IPS-20b (cell line): ENCODE results near the gene USP5.
A peak's percentile ranks its signal among the peaks of the same experiment; 100 is the strongest.

Experiments used
- H3K27ac ChIP-seq: one replicate; pipeline ENCODE4 v1.5.1; 2013; ENCODE audit warnings: low read length
- H3K27me3 ChIP-seq: 2 replicates; pipeline ENCODE4 v1.6.1; 2013; ENCODE audit warnings: mild to moderate bottlenecking, low read length, inconsistent platforms; ENCODE audit not compliant: insufficient read depth
- H3K36me3 ChIP-seq: 2 replicates; pipeline ENCODE4 v1.6.1; 2013; ENCODE audit warnings: low read depth, mild to moderate bottlenecking, inconsistent platforms, low read length, moderate library complexity; ENCODE audit not compliant: insufficient read depth
- H3K4me1 ChIP-seq: 2 replicates; pipeline ENCODE4 v1.6.1; 2013; ENCODE audit warnings: mild to moderate bottlenecking, control low read depth, inconsistent platforms, low read length, moderate library complexity; ENCODE audit not compliant: insufficient read depth
- H3K4me3 ChIP-seq: 2 replicates; pipeline ENCODE4 v1.5.1; 2013; ENCODE audit warnings: mild to moderate bottlenecking, low read length, inconsistent platforms
- H3K9ac ChIP-seq: 2 replicates; pipeline ENCODE4 v1.6.1; 2013; ENCODE audit warnings: low read depth, mild to moderate bottlenecking, inconsistent platforms, low read length, moderate library complexity
- H3K9me3 ChIP-seq: 2 replicates; pipeline ENCODE4 v1.6.1; 2013; ENCODE audit warnings: mild to moderate bottlenecking, low read depth, low read length, inconsistent platforms; ENCODE audit not compliant: insufficient read depth

The USP5 gene

DNA sequence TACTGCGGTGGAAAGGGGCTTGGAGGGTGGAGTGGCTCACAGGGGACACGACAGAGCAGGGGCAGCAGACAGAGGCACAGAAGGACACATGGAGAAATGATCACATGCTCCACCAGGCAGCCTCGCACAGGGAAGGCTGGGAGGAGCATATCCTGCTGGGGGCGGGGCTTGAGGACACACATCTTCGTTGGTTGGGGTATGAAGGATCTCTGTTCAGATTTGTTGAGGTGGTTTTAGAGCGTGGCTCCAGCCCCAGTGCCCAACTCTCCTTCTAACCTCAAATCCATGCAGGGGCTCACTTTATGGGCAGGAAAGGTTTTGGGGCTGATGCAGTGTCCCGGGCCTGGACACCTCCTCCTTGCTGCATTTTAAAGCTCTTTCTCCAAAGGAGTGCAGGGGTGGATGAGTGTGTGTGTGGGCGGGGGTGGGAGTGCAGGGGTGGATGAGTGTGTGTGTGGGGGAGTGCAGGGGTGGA is 24.5 kb upstream of the USP5 start:
- Histone ChIP-seq H3K27me3 (peaks cover 33% of the 10 kb centered on the region), H3K4me1 (peaks cover 16% of the 10 kb centered on the region; the same call in 1 of the 2 replicates), H3K4me3 (peak overlapping the region; percentile 57; the same call in 1 of the 2 replicates), H3K9me3 (no peaks in the 10 kb centered on the region), H3K36me3 (peaks cover 26% of the 10 kb centered on the region), H3K9ac (peak overlapping the region; percentile 59; the same call in 1 of the 2 replicates), H3K27ac (no peak overlapping the region)

DNA sequence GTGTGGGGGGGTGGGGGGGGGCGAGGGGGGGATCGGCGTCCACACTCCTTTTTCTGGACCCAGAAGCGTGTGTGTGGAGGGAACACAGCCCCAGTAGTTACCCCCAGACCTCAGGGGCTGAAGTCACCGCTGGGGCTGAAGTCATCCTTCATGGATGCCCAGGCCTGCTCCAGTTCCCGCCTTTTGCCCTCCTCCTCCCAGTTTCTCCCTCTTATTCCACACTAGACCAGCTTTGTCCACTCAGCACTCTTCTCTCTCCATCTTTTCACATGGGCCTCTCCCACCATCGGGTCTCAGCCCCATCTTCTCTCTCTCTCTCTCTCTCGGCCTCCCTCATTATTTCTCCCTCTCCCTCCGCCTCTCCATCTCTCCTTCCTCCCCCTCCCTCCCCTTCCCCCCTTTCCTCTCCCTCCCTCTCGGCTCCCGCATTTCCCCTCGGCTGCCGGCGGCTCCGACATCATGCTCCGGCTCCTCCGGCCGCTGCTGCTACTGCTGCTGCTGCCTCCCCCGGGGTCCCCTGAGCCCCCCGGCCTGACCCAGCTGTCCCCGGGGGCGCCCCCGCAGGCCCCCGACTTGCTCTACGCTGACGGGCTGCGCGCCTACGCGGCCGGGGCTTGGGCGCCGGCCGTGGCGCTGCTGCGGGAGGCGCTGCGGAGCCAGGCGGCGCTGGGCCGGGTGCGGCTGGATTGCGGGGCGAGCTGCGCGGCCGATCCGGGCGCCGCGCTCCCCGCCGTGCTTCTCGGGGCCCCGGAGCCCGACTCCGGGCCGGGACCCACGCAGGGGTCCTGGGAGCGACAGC is 23.8 kb upstream of the USP5 start, which contains the start of gene P3H3:
Gene P3H3, plus strand, starts transcription at position 426 of the 799 bp plus-strand sequence. Its CDS starts 34 bp downstream, at position 460.
- Histone ChIP-seq H3K4me3 (peak within 1 kb of the TSS; percentile 95), H3K4me1 (peaks cover 11% of the 10 kb centered on the region; the same call in 1 of the 2 replicates), H3K9me3 (no peaks in the 10 kb centered on the region), H3K9ac (peak within 1 kb of the TSS; percentile 94), H3K27ac (peak within 1 kb of the TSS; percentile 78), H3K27me3 (peaks cover 26% of the 10 kb centered on the region), H3K36me3 (peaks cover 28% of the 10 kb centered on the region)

DNA sequence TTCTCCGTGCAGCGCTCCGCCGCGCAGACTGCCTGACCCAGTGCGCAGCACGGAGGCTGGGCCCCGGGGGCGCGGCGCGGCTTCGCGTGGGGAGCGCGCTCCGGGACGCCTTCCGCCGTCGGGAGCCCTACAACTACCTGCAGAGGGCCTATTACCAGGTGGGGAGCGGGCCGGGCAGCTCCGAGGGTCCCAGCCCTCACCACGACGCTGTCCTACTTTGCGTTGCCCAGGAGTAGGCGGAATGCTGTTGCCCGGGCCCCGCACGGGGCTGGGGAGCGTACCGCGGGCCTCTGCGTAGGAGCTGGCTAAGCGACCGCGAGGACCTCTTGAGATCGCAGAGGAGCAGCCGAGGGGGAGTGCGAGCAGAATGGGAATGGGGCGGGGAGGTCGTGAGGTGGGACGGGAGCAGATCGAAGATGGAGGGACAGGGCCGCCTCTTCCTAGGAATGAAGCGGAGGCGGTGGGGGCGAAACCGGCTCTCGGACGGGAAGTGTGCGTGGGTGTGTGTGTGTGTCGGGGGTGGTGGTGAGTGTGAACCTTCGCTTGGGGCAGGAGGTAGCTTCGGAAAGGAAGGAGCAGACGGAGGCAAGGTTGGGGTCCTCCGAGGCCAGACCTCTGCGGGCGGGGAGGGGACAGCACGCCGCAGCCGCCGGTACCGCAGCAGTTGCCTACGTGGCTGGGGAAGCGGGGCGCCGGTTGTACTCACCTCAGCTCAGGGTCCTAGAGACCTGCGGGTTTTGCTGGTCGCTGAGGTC is 23.0 kb upstream of the USP5 start:
- H3K27me3 ChIP-seq = peaks cover 21% of the 10 kb centered on the region
- H3K27ac ChIP-seq = peak overlapping the region; percentile 78
- peaks cover 36% of the 10 kb centered on the region for H3K36me3 ChIP-seq
- H3K4me1 ChIP-seq = peaks cover 10% of the 10 kb centered on the region; the same call in 1 of the 2 replicates
- H3K9me3 ChIP-seq = no peaks in the 10 kb centered on the region
- peak overlapping the region; percentile 94 for H3K9ac ChIP-seq
- peak overlapping the region; percentile 95 for H3K4me3 ChIP-seq

DNA sequence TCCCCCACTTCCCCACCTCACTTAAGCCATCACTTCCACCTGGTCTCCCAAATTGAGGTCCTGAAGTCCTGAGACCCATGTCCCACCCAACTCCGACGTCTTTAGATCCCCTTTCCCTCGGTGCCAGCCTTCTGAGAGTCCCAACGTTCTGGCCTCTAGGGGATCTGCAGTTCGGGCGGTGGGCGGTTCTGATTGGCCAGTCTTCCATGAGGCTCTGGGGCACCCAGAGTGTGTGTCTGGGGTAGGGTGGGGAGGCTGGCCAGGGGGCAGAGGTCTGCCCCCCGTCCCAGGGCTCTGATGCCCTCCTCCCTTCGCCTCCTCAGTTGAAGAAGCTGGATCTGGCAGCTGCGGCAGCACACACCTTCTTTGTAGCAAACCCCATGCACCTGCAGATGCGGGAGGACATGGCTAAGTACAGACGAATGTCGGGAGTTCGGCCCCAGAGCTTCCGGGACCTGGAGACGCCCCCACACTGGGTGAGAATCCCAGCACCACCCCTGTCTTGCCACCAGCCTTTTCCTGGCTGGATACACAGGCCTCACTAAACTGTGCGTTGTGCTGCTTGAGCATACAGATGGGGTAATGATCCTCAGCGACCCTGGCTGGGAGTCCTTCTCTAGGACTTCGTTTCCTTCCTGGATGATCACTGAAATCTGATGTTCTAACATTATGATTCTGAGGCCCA is 22.3 kb upstream of the USP5 start:
- Histone ChIP-seq H3K9me3 (no peaks in the 10 kb centered on the region), H3K4me1 (peaks cover 10% of the 10 kb centered on the region; the same call in 1 of the 2 replicates), H3K27me3 (peaks cover 14% of the 10 kb centered on the region), H3K9ac (peak overlapping the region; percentile 94), H3K27ac (no peak overlapping the region), H3K36me3 (peaks cover 42% of the 10 kb centered on the region), H3K4me3 (peak overlapping the region; percentile 95)

DNA sequence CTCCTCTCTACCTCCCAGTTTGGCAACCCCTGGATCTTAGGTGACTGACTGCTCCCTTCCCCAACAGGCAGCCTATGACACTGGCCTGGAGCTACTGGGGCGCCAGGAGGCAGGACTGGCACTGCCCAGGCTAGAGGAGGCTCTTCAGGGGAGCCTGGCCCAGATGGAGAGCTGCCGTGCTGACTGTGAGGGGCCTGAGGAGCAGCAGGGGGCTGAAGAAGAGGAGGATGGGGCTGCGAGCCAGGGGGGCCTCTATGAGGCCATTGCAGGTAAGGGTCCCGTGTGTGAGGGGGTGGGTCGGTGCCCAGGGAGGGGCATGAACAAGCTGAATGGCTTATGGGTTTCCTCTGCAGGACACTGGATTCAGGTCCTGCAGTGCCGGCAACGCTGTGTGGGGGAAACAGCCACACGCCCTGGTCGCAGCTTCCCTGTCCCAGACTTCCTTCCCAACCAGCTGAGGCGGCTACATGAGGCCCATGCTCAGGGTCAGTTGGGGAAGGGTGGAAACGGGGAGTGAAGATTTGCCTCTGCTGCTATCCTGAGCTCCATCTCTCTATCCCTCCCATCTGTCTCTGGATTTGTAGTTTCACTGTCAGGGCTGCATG is 21.6 kb upstream of the USP5 start:
- H3K4me1 ChIP-seq = peaks cover 10% of the 10 kb centered on the region; the same call in 1 of the 2 replicates
- no peak overlapping the region for H3K27ac ChIP-seq
- H3K9me3 ChIP-seq = no peaks in the 10 kb centered on the region
- H3K4me3 ChIP-seq = peak overlapping the region; percentile 95; the same call in 1 of the 2 replicates
- peaks cover 48% of the 10 kb centered on the region for H3K36me3 ChIP-seq
- H3K9ac ChIP-seq = peak overlapping the region; percentile 94; the same call in 1 of the 2 replicates
- H3K27me3 ChIP-seq = peaks cover 7% of the 10 kb centered on the region

DNA sequence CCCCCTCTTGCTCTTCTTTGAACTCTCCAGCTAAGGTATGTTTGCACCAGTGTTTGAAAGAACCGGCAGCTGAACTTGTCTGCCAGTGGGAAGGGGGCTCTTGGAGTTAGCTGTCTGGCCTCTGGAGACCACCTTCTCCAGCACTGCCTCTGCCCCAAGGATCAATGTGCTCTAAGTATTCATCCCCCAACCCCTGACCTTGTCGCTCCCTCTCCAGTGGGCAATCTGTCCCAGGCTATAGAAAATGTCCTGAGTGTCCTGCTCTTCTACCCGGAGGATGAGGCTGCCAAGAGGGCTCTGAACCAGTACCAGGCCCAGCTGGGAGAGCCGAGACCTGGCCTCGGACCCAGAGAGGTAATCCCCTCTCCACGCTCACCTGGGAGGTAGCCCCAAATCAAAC is 21.0 kb upstream of the USP5 start:
- H3K27me3 ChIP-seq = peaks cover 6% of the 10 kb centered on the region; the same call in 1 of the 2 replicates
- no peak overlapping the region for H3K4me3 ChIP-seq
- H3K9ac ChIP-seq = no peak overlapping the region
- H3K9me3 ChIP-seq = no peaks in the 10 kb centered on the region
- peaks cover 51% of the 10 kb centered on the region for H3K36me3 ChIP-seq
- peaks cover 8% of the 10 kb centered on the region; the same call in 1 of the 2 replicates for H3K4me1 ChIP-seq
- H3K27ac ChIP-seq = no peak overlapping the region

DNA sequence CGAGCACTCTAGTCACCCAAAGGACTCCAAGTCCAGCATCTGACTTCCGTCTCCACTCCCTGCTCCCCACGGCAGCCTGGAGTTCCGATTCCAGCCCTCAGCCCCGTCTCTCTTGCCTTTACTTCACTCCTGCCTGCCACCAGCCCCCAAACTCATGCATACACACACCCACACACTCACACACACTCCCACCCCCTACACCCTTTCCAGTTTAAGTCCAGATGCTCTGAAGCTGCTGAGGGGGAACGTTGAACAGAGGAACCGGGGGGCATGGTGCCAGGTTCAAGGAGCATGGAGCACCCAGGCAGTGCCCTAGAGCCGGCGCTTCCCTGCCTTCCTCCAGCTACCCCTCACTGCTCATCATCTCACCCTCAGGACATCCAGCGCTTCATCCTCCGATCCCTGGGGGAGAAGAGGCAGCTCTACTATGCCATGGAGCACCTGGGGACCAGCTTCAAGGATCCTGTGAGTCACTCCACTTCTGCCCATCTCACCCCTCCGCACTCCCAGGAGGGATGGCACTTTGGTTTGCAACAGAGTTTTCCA is 20.4 kb upstream of the USP5 start:
- H3K4me1 ChIP-seq = peaks cover 7% of the 10 kb centered on the region; the same call in 1 of the 2 replicates
- peaks cover 56% of the 10 kb centered on the region for H3K36me3 ChIP-seq
- no peak overlapping the region for H3K9ac ChIP-seq
- 0 out of 2 replicates have a peak, but pooled peaks cover 1% of the 10 kb centered on the region for H3K27me3 ChIP-seq
- no peak overlapping the region for H3K4me3 ChIP-seq
- no peaks in the 10 kb centered on the region for H3K9me3 ChIP-seq
- H3K27ac ChIP-seq = no peak overlapping the region

DNA sequence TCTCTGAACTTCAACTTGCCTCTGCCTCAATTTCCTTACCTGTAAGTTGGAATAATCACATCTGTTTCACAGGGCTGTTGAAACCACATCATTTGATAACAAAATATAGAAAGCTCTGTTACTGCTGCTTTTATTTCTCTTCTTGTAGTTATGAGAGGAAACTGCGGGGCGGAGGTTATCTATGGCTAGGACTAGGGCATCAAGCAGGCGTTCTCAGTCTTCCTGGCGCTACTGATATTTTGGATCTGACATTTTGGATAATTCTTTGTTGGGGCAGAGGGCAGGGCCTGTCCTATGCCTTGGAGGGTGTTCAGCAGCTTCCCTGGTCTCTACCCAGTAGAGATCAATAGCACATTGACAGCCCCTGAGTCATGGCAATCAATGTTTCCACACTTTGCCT is 19.8 kb upstream of the USP5 start:
- no peak overlapping the region for H3K9ac ChIP-seq
- H3K9me3 ChIP-seq = no peaks in the 10 kb centered on the region
- peaks cover 62% of the 10 kb centered on the region for H3K36me3 ChIP-seq
- peaks cover 5% of the 10 kb centered on the region; the same call in 1 of the 2 replicates for H3K4me1 ChIP-seq
- no peak overlapping the region for H3K27ac ChIP-seq
- H3K4me3 ChIP-seq = no peak overlapping the region
- H3K27me3 ChIP-seq = no peaks in the 10 kb centered on the region

DNA sequence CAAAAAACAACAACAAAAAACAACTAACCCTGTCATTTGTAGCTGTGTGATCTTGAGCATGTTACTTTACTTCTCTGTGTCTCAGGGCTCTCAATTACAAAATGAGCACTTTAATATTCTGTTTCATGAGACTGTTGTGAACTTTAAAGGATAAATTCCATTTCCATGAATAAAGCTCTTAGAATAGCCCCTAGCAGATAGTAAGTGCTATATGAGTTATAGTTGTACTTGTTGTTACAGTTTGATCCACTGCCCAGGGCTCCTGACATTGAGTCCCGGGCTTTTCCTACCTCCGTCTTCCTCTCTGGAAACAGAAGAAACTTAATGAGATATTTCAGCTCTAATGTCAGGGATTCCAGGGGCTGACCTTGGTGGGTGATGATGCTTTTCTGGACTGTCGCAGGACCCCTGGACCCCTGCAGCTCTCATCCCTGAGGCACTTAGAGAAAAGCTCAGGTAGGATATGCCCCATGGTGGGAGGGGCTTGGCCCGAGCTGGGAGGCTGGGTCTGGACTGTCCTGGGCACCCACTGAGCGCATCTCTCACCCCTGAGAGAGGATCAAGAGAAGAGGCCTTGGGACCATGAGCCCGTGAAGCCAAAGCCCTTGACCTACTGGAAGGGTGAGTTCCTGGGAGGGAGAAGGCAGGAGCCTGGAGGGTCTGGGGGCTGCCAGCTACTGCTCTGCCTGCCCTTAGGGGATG is 18.6 kb upstream of the USP5 start:
- Histone ChIP-seq H3K4me1 (peaks cover 3% of the 10 kb centered on the region; the same call in 1 of the 2 replicates), H3K4me3 (no peak overlapping the region), H3K27ac (no peak overlapping the region), H3K9me3 (no peaks in the 10 kb centered on the region), H3K9ac (no peak overlapping the region), H3K36me3 (peaks cover 74% of the 10 kb centered on the region), H3K27me3 (no peaks in the 10 kb centered on the region)

DNA sequence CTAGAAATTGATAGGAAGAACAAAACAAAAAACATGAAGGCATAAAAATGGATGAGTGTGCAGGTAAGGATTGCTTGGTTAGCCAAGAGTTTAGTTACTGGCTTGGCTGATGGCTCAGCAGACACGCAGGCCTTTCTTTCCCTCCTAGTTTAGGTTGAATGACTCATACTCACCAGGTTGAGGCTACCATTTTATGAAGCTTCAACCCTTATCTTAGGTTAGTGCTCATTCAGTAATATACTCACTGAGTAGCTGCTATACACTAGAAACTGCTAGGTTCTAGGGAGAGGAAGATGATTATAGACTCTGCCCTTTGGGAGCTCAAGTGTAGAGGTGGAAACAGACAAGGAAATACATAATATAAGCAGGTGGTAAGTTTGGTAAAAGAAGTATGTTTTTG is 17.7 kb upstream of the USP5 start:
- Histone ChIP-seq H3K9ac (no peak overlapping the region), H3K36me3 (peaks cover 83% of the 10 kb centered on the region)

More for the DNA sequence above, 17.7 kb upstream of the USP5 start:
- Histone ChIP-seq H3K4me1 (peaks cover 3% of the 10 kb centered on the region; the same call in 1 of the 2 replicates), H3K27ac (no peak overlapping the region), H3K9me3 (no peaks in the 10 kb centered on the region), H3K4me3 (no peak overlapping the region), H3K27me3 (no peaks in the 10 kb centered on the region)
